ENCODE results near the gene S100A3.
"Not testable (repeated sequence)": the region's sequence is repeated elsewhere in the genome, so short reads cannot be mapped to it uniquely, and the experiment has no call there.

S100A3 gene

DNA sequence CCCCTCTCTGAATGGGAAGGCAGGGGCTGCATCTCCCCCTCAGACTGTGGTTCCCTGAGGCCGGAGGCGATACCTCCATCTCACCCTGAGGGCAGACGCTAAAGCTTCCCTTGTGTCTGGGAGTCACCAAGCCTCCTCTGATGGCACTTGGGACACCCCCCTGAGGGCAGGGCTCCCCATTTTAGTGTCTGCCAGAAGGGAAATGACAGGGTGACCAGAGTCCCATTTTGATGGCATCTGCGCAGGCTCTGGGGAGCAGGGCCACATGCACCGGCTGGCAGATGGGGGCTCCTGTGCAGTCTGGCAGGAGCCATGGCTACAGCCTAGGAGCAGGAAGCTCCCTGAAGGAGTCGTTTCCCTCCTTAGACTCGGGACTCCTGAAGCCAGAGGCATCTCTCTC is 14.9 kb upstream of the S100A3 start:
- TF ChIP-seq POLR2A (IDR thresholded peaks at IDR 0.05; ENCODE audit: low read depth, low read length): no peak
- DNase-seq (ENCODE audit: insufficient read length, low spot score) (no peak), FAIRE-seq (no peak)

- no peak for TF ChIP-seq POLR2A (IDR thresholded peaks at IDR 0.05; ENCODE audit: low read depth, low read length)
- DNase-seq (ENCODE audit: insufficient read length, low spot score) (no peak), FAIRE-seq (no peak)
These were observed 14.4 kb upstream of the S100A3 start for GRCh38 chr1:153563483-153563901.

DNA sequence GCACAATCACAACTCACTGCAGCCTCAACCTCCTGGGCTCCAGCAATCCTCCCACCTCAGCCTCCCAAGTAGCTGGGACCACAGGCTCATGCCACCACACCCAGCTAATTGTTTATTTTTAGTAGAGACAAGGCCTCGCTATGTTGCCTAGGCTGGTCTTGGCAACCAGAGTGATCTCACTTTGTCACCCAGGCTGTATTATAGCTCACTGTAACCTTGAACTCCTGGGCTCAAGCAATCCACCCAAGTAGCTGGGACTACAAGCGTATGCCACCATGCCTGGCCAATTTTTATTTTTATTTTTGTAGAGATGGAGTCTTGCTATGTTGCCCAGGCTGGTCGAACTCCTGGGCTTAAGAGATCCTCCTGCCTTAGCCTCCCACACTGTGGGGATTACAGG is 13.0 kb upstream of the S100A3 start:
- DNase-seq (ENCODE audit: insufficient read length, low spot score); FAIRE-seq: not testable (repeated sequence)

- no peak for TF ChIP-seq POLR2A (IDR thresholded peaks at IDR 0.05; ENCODE audit: low read depth, low read length)
- FAIRE-seq (no peak), DNase-seq (ENCODE audit: insufficient read length, low spot score) (no peak)
These were observed 12.5 kb upstream of the S100A3 start for GRCh38 chr1:153561466-153561985.

DNA sequence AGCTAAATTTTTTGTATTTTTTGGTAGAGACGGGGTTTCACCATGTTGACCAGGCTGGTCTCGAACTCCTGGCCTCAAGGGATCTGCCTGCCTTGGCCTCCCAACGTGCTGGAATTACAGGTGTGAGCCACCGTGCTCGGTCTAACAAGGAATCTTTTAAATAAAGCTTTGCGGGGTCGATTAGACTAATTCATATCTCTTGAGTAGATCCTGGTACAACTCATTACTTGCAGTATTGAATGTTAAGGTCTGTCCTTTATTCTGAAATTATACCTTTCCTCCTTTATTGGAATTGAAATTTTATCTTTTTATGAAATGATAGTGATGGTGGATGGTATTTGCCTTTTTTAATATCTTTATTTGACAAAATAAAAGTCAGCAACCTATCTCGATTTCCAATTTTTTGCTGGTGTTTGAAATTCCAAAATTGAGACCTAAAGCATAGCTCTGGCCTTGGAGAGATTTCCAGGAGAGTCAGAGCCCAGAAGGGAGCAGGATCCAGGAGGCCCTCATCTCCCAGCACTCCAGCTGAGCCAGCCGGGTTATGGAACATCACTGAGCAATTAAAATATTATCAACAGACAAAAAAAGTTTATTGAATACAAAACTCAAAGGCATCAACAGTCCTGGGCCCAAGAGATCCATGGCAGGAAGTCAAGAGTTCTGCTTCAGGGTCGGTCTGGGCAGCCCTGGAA is 11.9 kb upstream of the S100A3 start:
- FAIRE-seq (no peak), DNase-seq (ENCODE audit: insufficient read length, low spot score) (no peak)
- no peak for TF ChIP-seq POLR2A (IDR thresholded peaks at IDR 0.05; ENCODE audit: low read depth, low read length)

- no peak for DNase-seq (ENCODE audit: insufficient read length, low spot score)
- FAIRE-seq: no peak
- no peak for TF ChIP-seq POLR2A (IDR thresholded peaks at IDR 0.05; ENCODE audit: low read depth, low read length)
These were observed 11.2 kb upstream of the S100A3 start for GRCh38 chr1:153560241-153560640.

- TF ChIP-seq POLR2A (IDR thresholded peaks at IDR 0.05; ENCODE audit: low read depth, low read length): no peak
- no peak for FAIRE-seq
- DNase-seq (ENCODE audit: insufficient read length, low spot score): no peak
These were observed 8.8 kb upstream of the S100A3 start for GRCh38 chr1:153557877-153558276.

GRCh38 chr1:153556348-153556747 is 7.3 kb upstream of the S100A3 start:
- no peak for FAIRE-seq
- DNase-seq (ENCODE audit: insufficient read length, low spot score): no peak
- TF ChIP-seq POLR2A (IDR thresholded peaks at IDR 0.05; ENCODE audit: low read depth, low read length): no peak

DNA sequence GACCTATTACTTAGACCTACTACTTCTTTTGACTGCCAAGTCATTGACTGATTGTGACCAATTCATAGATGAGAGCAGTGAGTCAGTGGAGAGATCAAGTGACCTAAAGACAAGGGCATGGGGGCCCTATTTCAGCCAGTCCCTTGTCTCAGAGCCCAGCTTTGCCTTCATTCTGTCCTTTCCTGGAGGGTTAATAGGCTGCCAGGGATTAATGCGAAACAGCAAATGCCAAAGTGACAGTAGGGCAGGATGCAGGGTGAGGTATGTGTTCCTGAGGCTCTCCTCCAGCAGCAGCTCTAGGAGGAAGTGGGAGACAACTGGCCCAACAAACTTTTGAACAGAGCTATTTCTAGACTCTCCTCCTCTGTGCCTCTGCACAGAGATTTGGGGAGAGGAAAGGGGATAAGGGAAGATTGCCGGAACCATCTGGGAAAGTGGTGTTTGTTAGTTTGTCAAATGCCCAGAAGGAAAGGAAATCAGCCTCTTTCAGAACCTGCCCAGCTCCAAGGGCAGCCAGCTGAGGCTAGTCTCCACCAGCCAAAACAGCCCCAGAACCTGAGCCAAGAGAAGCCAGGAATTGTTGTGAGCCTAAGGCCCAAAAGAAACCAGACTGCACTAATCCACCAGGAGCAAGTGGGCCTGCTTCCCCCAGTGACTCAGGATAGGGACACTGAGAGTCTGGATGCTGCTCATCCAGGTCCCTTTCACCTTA is 4.9 kb upstream of the S100A3 start:
- FAIRE-seq (no peak), DNase-seq (ENCODE audit: insufficient read length, low spot score) (no peak)
- no peak for TF ChIP-seq POLR2A (IDR thresholded peaks at IDR 0.05; ENCODE audit: low read depth, low read length)

GRCh38 chr1:153553096-153553495 is 4.0 kb upstream of the S100A3 start:
- TF ChIP-seq POLR2A (IDR thresholded peaks at IDR 0.05; ENCODE audit: low read depth, low read length): no peak
- FAIRE-seq (no peak), DNase-seq (ENCODE audit: insufficient read length, low spot score) (no peak)

- FAIRE-seq (no peak), DNase-seq (ENCODE audit: insufficient read length, low spot score) (no peak)
- TF ChIP-seq POLR2A (IDR thresholded peaks at IDR 0.05; ENCODE audit: low read depth, low read length): no peak
These were observed 3.3 kb upstream of the S100A3 start for GRCh38 chr1:153552335-153552734.

- DNase-seq (ENCODE audit: insufficient read length, low spot score): no peak
- no peak for FAIRE-seq
- TF ChIP-seq POLR2A (IDR thresholded peaks at IDR 0.05; ENCODE audit: low read depth, low read length): no peak
These were observed 1.9 kb upstream of the S100A3 start for GRCh38 chr1:153550827-153551500.

DNA sequence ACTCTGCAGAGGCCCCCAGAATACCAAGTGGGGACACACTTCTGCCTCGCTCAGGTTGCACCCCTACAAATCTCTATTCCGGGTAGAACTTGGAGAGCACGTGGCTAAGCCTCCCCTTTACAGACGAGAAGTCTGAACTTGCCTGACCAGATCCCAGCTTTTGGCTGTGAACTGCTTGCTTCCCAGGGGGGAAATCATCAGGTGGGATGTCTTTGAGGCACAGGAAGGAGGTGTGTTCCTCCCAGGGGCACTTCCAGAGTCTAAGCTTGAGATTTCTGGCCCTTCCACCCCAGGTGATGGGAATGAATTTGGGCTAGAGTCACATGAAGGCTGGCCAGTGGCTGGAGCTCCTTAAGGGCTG is 1.3 kb upstream of the S100A3 start:
- TF ChIP-seq POLR2A (IDR thresholded peaks at IDR 0.05; ENCODE audit: low read depth, low read length): no peak
- no peak for DNase-seq (ENCODE audit: insufficient read length, low spot score)
- FAIRE-seq: no peak

- FAIRE-seq: no peak
- no peak for TF ChIP-seq POLR2A (IDR thresholded peaks at IDR 0.05; ENCODE audit: low read depth, low read length)
- DNase-seq (ENCODE audit: insufficient read length, low spot score): no peak
These were observed 811 bp upstream of the S100A3 start for GRCh38 chr1:153549741-153550397.

All from H54 (cell line).